ENCODE measurements around the gene FAM110D. TPM values are rescaled to one million over a fixed set of nuclear protein-coding genes. Genes with fewer than 3 reads are reported as not detected.
A peak's percentile ranks its signal among the peaks of the same experiment; 100 is the strongest.

The FAM110D gene
- 1 to 10 TPM; 1.2 to 1.3 (median 1.2) TPM for polyA plus RNA-seq (ENCODE audit: insufficient read length in 3 of 3)

DNA sequence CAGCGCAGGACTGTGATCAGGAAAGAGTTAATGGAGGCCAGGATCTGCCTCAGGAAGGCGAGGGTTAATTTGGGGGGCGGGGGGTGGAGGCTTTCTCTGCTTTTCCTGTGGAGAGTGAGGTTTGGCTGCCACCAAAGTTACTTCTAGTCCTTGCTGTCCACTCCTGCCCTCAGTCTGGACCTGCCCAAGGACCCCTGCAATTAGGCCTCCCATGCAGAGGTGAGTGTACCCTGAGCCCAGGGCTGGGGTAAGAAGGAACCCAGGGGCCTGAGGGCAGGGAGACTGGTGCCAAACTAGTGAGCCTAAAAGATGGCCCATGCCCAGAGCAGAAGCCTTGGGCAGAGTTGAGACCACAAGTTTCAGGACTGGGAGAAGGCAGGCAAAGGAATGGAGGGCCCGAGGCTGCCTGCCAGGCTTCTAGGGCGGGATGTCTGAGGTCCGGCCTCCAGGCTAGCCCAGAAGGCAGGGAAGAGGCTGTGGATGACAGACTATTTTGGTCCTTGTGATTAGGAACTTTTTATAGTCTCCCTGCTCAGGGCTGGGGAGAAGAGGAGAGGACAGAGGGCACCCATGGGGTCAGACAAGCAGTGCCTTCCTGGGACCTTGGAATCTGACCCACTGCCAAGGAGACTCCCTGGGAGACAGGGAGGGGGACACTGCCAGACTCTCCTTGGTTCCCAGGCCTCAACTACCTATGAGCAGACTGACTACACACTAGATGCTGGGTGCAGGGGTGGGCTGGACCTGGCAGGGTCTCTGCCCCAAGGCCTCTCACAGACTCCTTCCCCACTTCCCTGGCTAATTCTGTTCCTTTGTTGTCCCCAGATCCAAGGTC is at the start of gene FAM110D:
Gene FAM110D, plus strand, starts transcription at position 172 of the 835 bp plus-strand sequence. CDS start 2,213 bp downstream, outside the sequence.
- no peak for DNase-seq (ENCODE audit: low read depth in 3 of 3, low spot score in 2 of 3)

DNA sequence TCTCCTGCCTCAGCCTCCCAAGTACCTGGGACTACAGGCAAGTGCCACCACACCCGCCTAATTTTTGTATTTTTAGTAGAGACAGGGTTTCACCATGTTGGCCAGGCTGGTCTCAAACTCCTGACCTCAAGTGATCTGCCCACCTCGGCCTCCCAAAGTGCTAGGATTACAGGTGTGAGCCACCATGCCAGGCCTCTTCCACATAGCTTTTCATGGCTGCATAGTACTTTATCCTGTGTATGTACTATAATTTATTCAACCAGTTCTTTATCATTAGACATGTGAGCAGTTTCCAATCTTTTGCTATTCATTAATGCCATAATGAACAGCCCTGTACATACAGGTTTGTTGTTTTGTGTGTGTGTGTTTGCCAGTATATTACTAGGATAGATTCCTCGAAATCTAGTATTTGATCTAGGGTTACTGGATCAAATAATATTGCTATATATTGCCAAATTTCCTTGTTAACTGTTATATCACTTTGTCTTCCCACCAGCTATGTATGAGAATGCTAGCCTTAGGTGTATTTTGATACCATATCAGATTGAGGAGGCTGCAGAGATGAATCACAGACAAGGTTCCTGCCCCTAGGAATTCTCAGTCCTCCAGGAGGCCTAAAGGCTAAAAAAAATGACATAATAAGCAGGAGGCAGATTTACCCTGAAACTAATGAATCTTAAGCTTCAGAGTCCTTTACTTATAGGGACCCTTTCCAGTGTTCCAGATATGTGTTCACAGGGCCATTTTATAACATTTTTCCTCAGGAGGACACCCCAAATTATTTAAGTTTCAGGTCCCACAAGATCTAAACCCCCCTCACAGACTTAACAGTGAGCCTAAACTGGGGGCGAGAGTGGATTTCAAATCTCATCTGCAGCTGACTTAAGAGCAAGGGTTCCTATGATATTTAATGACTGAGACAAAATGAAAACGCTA is 49.4 kb upstream of the FAM110D start:
- DNase-seq (ENCODE audit: low read depth in 3 of 3, low spot score in 2 of 3), result no peak

- DNase-seq (ENCODE audit: low read depth in 3 of 3, low spot score in 2 of 3), result peak in 2 of 3 donors; percentile 57 to 62
These were observed 47.9 kb upstream of the FAM110D start for GRCh38 chr1:26110731-26111529.

GRCh38 chr1:26111530-26112406 is 47.1 kb upstream of the FAM110D start, which contains the start of gene PDIK1L:
Gene PDIK1L (plus strand): TSS chr1:26111824. CDS start chr1:26114309, 2,485 bp downstream.
- peak; percentile 88 to 94 (median 92) for DNase-seq (ENCODE audit: low read depth in 3 of 3, low spot score in 2 of 3)

- DNase-seq (ENCODE audit: low read depth in 3 of 3, low spot score in 2 of 3), result no peak
These were observed 46.5 kb upstream of the FAM110D start for GRCh38 chr1:26112407-26112775.

- DNase-seq (ENCODE audit: low read depth in 3 of 3, low spot score in 2 of 3), result no peak
These were observed 44.5 kb upstream of the FAM110D start for GRCh38 chr1:26114165-26114927.

- DNase-seq (ENCODE audit: low read depth in 3 of 3, low spot score in 2 of 3), result no peak
These were observed 38.8 kb upstream of the FAM110D start for GRCh38 chr1:26119892-26120608.

DNA sequence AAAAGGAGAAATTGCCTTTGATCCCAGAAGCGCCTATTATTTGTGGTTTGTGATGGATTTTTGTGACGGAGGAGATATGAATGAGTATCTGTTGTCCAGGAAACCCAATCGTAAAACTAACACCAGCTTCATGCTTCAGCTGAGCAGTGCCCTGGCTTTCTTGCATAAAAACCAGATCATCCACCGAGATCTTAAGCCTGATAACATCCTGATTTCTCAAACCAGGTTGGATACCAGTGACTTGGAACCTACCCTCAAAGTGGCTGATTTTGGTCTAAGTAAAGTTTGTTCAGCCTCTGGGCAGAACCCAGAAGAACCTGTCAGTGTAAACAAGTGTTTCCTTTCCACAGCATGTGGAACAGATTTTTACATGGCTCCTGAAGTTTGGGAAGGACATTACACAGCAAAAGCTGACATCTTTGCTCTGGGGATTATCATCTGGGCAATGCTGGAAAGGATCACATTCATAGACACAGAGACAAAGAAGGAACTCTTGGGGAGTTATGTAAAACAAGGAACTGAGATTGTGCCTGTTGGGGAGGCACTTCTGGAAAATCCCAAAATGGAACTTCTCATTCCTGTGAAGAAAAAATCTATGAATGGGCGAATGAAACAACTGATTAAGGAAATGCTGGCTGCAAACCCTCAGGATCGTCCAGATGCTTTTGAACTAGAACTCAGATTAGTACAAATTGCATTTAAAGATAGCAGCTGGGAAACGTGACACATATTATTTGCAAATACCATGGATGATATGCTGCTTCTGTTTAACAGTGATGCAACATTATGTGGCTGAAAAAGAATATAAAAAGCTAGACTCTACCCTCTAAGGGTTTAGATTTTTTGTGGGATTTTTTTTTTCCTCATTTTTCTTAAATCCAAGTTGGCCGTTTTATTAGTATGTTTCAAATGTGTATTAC is 36.8 kb upstream of the FAM110D start:
- DNase-seq (ENCODE audit: low read depth in 3 of 3, low spot score in 2 of 3), result no peak

- no peak for DNase-seq (ENCODE audit: low read depth in 3 of 3, low spot score in 2 of 3)
These were observed 35.6 kb upstream of the FAM110D start for GRCh38 chr1:26122988-26123973.

- DNase-seq (ENCODE audit: low read depth in 3 of 3, low spot score in 2 of 3), result no peak
These were observed 34.2 kb upstream of the FAM110D start for GRCh38 chr1:26124418-26125331.

- no peak for DNase-seq (ENCODE audit: low read depth in 3 of 3, low spot score in 2 of 3)
These were observed 33.5 kb upstream of the FAM110D start for GRCh38 chr1:26125382-26125781.

DNA sequence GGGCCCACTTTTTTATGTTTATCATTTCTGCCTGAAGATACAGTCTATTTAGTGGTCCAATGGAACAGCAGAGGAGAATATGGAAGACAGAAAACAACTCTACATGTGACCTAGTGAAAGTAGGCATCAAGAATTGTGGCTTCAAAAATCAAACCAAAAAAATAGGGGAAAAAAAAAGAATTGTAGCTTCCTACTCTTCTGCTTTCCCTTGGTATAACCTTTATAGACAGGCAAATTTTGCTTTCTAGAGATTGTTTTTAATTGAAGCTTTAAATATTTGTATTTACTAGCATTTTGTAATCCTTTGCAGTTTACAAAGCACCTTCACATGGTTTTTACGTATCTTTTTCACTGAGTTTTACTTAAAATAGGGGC is 32.9 kb upstream of the FAM110D start:
- DNase-seq (ENCODE audit: low read depth in 3 of 3, low spot score in 2 of 3), result no peak

- DNase-seq (ENCODE audit: low read depth in 3 of 3, low spot score in 2 of 3), result no peak
These were observed 32.4 kb upstream of the FAM110D start for GRCh38 chr1:26126321-26127084.
